GM19468 (cell line): Measurements from ENCODE around the gene TBC1D3B.
"Not testable (repeated sequence)": the region's sequence is repeated elsewhere in the genome, so short reads cannot be mapped to it uniquely, and the experiment has no call there.

Source experiments
- ATAC-seq: cut with Tn5 transposase; IDR thresholded peaks from one replicate; pipeline ENCODE4 v1.9.1; 2021; ENCODE audit warnings: mild to moderate bottlenecking, moderate library complexity, moderate number of reproducible peaks; ENCODE audit not compliant: unreplicated experiment; ENCODE audit errors: extremely low read depth

The TBC1D3B gene

DNA sequence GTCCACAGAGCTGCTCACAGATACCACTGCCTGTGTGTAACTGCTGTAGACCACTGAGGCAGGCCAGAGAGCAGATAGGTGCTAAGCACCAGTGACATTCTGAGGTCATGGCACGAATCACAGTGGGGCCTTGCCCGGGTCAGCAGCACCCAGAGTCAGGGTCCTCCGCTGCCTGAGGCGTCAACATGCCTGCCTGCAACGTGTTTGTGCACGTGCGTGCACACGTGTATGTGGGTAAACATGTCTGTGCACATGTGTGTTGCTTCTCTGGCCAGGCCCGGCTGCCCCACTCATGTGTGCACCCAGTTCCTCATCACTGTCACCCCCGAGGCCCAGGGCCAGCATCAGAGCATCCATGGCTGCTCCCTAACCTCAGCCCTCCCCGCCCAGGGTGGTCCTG is at the start of gene TBC1D3B:
Gene TBC1D3B (minus strand): TSS at position 101 of the 400 bp plus-strand sequence. CDS start 1,586 bp downstream, outside the sequence.
- ATAC-seq = not testable (repeated sequence)

DNA sequence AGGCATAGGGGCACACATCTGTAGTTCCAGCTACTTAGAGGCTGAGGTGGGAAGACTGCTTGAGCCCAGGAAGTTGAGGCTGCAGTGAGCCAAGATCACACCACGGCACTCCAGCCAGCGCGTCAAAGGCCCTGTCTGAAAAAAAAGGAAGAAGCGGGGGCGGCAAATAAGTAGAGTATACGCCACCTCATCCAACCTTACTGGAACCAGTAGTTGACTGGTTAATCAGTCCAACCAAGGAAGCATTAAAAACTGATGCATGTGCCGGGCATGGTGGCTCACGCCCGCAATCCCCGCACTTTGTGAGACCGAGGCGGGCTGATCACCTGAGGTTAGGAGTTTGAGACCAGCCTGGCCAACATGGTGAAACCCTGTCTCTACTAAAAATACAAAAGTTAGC is 46.5 kb upstream of the TBC1D3B start:
- ATAC-seq = not testable (repeated sequence)

DNA sequence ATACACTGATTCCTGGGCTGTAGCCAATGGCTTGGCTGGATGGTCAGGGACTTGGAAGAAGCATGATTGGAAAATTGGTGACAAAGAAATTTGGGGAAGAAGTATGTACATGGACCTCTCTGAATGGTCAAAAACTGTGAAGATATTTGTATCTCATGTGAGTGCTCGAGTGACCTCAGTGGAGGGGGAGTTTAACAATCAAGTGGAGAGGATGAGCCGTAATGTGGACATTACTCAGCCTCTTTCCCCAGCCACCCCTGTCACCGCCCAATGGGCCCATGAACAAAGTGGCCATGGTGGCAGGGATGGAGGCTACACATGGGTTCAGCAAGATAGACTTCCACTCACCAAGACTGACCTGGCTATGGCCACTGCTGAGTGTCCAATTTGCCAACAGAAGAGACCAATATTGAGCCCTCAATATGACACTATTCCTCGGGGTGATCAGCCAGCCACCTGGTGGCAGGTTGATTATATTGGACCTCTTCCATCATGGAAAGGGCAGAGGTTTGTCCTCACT is 45.2 kb upstream of the TBC1D3B start:
- not testable (repeated sequence) for ATAC-seq

DNA sequence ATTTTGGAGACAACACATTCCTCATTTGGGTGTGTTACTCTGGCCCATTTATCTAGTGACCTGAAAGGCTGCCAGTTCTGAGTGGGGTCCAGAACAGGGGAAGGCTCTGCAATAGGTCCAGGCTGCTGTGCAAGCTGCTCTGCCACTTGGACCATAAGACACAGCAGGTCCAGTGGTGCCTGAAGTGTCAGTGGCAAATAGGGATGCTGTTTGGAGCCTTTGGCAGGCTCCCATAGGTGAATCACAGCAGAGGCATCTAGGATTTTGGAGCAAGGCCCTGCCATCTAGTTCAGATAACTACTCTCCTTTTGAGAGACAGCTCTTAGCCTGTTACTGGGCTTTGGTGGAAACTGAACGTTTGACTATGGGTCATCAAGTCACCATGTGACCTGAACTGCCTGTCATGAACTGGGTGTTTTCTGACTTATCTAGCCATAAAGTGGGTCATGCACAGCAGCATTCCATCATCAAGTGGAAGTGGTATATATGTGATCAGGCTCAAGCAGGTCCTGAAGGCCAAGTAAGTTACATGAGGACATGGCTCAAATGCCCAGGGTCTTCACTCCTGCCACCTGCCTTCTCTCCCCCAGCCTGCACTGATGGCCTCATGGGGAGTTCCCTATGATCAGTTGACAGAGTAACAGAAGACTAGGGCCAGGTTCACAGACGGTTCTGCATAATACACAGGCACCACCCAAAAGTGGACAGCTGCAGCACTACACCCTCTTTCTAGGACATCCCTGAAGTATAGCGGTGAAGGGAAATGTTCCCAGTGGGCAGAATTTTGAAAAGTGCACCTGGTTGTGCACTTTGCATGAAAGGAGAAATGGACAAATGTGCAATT is 44.5 kb upstream of the TBC1D3B start:
- ATAC-seq = not testable (repeated sequence)

DNA sequence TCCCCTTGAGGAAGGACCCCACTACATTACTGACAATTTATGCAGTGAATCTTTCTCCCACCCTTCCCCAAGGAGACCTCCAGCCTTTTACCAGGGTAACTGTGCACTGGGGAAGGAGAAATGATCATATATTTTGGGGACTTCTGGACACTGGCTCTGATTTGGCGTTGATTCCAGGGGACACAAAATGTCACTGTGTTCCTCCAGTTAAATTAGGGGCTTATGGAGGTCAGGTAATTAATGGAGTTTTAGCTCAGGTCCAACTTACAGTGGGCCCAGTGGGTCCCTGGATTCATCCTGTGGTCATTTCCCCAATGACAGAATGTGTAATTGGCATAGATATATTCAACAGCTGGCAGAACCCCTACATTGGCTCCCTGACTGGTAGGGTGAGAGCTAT is 43.1 kb upstream of the TBC1D3B start:
- not testable (repeated sequence) for ATAC-seq

DNA sequence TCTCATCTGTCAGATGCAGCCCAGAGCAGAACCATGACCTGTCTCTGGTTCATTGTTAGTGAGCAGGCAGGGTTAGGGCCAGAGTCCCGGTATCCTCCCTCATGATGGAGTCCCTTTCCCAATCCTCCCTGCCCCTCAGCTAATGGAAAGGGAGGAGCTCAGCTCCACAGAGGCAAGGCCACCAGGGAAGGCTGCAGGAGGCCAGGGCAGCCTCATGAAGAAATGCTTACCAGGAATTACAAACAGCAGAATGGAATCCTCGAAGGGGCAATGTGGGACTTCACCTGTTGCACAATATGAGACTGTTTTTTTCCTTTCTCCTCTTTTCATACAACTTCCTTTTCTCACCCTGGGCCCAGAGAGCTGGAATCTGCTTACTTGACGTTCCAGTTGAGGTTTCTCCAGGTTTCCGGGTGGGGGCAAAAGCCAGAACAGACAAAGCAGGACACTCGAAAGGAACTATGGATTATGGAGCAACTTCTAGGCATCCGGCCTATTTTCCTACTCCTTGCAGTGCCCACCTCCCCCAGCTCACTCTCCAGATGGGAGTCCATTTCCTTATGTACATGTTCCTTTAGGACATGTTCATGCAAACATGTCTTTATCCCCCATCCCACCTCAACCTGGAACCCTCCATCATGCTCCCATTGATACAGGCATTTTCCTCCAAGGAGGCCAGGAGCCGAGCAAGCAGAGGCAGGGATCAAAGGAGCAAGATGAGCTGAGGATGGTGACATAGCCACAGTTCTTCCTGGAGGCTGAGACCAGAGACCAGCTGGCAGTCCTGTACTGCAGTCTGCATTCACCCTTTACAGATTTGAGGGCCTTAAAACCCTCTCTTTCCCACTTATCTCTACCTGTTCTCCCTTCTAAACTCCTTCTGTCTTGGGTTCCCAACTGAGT is 39.2 kb upstream of the TBC1D3B start:
- ATAC-seq = not testable (repeated sequence)

DNA sequence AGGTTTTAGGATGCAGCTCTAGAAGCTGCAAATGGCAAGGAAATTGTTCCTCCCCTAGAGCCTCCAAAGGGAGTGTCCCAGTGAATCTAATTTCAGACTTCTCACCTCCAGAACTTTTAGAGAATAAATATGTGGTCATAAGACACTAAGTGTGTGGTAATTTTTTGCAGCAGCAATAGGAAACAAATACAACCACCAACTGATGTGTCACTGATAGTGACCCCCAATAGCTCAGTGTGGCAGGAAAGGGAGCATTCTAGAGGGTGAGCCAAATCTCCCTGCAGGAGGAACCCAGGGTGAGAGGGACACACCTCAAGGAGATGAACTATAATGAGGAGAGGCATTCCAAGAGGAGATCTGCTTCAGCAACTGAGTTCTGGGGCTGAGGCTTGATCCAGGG is 38.5 kb upstream of the TBC1D3B start:
- no peak for ATAC-seq

DNA sequence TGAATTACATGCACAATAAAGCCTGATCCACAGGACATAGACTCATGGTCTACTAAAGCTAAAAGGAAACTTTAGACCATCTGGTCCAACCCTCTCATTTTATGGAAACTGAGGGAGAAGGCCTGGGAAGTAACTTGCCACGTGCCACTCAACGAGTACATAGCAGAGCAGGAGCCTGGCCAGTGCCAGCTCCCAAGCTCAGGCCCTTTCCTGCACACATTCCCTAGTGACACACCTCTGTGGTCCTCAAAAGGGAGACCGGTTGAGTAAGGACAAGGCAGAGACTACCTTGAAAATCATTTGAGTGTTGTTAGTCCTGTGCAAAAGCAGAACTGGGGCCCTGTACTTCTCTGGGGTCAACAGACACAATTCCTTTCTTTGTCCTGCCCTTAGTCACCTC is 37.3 kb upstream of the TBC1D3B start:
- ATAC-seq = no peak

DNA sequence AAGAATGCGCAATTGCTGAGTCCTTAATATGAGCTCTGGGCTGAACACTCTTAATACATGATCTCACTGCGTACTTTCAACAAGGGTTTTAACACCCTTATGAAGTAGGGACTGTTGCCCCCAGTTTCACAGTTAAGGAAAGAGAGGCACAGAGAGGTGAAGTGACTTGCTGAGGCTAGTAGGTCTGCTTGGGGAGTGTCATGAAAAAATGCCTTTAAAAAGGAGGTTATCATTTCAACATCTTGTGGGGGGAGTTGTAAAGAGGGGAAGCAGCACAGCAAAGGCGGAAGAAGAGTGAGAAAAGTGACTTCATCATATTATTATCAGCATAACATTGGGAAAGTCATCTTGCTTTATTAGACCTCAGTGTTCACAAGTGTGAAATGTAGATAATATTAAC is 36.5 kb upstream of the TBC1D3B start:
- no peak for ATAC-seq

DNA sequence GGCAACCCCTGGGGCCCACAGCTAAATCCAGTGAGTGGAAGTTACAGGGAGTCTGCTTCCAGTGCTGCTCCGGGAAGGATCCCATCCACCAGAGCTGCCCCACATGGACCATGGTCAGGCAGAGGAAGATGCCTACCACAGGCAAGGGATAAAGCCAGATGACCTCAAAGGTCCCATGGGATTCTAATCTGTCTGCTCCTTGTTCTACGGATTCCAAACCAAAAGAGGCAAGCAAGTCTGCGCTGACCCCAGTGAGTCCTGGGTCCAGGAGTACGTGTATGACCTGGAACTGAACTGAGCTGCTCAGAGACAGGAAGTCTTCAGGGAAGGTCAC is 35.8 kb upstream of the TBC1D3B start:
- no peak for ATAC-seq

DNA sequence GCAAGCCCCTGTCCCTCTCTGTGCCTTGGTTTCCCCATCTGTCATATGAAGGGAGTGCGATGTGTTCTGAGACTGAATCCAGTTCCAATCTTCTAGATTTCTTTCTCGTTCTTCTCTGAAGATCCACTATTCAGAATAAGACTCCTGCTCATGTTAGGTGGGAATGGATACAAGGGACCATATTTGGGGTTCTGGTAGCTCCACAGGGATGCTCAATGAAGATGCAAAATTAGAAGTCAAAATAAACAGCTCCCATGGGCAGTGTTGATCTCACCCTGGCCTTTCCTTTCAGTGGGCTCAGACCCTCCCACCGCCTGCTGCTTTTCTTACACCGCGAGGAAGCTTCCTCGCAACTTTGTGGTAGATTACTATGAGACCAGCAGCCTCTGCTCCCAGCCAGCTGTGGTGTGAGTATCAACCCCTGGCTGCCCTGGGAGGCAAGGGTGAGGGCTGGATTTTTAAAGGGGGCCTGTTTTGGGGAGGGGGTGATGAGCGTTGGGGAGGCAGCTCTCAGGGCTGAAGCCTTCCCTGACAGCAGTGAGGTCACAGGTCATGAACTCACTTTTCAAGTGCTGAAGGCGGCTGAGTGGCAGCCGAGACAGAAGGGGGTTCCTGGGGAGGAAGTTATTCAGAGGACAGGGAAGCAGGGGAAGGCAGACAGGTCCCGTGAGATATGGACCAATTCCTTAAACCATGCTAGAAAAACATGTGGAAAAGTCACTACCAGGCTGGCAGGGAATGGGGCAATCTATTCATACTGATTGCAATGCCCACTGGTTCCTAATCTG is 35.2 kb upstream of the TBC1D3B start:
- not testable (repeated sequence) for ATAC-seq

DNA sequence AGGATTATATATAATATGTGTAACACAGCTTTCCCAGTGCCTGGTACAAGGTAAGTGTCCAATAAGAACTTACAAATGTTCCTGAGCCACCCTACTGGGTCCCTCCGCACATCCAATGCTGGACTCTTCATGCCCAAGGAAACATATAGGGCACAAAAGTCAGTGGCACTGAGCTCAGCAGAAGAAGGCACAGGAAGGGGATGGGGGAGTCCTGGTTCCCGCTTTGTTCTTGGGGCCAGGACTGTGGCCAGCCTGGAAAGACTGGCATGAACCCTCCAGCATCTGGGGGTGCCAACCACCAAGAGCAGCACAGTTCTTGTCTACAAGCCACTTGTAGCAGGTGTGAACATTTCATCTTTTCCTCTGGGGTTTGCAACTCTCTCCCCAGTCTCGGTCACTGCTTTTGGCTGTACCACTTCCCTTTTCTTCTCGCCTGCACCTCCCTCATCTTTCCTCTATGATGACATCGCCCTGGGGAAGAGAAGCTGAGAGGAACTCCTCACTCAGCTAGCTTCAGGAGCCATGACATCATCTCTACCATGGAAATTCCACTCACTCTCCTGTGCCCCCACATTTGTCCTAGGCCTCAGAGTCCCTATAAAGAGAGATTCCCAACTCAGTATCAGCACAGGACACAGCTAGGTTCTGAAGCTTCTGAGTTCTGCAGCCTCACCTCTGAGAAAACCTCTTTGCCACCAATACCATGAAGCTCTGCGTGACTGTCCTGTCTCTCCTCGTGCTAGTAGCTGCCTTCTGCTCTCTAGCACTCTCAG is 34.2 kb upstream of the TBC1D3B start, which contains the start of gene CCL4L2:
Gene CCL4L2 (plus strand): TSS at position 625 of the 773 bp plus-strand sequence.
- peak; percentile 60 for ATAC-seq

DNA sequence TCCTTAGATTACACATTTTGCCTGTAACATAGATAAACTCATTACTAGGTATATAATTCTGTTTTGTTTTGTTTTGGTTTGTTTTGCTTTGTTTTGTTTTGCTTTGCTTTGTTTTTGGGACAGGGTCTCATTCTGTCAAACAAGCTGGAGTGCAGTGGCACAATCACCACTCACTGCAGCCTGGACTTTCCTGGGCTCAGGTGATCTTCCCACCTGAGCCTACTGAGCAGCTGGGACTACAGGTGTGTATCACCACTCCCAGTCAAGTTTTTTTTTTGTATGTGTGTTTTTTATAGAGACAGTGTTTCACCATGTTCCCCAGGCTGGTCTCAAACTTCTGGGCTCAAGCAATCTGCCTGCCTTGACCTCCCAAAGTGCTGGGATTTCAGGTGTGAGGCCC is 33.1 kb upstream of the TBC1D3B start:
- ATAC-seq = no peak

DNA sequence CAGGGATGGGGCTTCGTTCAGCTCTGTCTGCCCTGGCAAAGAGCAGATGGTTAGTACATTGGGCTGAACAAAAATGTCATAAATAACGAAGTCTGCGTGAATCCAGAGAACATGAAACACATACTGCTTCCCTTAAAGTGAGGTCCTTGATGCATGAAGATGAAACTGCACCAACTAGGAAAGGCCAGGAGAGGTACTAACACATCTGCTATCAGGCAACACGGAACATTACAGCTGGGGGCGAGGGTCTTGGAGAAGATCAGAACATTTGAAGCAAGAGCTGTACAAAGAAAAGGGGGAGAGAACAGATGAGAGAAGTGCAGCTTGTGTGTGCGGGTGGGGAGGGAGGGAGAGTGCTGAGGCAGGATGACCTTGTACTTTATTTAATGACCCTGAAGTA is 30.9 kb upstream of the TBC1D3B start:
- ATAC-seq = not testable (repeated sequence)

DNA sequence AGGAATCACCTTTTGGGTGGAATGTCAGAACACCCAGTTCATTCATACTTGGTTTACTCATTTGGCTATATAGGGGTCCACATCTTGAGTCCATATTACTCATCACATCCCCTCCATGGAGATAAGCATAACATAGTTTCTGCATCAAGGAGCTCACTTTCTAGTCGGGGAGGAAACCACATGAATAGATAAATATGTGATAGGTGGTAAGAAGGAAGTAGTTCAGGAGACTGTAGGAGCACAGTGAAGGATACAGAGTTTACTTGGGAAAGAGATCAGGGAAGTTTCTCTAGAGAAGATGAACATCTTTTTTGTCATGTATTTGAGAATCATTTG is 30.0 kb upstream of the TBC1D3B start:
- not testable (repeated sequence) for ATAC-seq

DNA sequence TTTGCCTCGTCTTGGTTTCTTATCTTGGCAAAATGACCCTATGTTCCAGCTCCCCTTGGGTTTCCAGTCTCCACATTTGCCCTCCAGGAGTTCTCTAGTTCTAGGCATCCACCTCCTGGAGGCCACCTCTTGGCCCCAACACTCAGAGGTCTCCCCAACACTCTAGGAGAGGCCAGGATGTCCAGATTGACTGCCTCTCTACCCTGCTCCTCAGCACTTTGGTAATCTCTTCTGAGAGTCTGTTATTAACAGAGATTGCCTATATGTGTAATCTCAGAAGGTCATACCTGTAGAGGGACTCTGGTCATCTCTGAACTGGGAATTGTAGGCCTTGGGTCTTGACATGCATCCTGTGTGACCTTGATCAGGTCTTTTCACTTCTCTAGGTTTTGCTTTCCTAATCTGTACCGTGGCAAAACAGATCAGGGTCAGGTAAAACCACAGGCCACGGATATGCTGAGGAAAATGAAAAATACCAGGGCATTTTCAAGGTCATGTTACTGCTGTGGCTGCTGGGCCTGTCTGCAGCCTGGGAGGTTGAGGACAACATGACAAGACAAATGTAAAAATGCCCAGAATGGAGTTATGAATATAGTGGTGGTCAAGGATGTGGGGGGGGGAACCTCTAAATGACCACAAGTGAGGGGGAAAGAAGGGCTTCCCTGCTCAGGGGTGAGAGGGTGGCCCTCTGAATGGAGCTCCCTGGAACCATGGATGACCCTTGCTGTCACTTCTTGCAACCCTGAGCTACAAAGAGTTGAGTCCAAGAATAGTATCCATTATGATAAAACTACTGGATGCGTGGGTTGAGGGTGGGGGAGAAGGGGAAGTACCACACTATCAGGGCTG is 29.4 kb upstream of the TBC1D3B start:
- ATAC-seq = no peak

DNA sequence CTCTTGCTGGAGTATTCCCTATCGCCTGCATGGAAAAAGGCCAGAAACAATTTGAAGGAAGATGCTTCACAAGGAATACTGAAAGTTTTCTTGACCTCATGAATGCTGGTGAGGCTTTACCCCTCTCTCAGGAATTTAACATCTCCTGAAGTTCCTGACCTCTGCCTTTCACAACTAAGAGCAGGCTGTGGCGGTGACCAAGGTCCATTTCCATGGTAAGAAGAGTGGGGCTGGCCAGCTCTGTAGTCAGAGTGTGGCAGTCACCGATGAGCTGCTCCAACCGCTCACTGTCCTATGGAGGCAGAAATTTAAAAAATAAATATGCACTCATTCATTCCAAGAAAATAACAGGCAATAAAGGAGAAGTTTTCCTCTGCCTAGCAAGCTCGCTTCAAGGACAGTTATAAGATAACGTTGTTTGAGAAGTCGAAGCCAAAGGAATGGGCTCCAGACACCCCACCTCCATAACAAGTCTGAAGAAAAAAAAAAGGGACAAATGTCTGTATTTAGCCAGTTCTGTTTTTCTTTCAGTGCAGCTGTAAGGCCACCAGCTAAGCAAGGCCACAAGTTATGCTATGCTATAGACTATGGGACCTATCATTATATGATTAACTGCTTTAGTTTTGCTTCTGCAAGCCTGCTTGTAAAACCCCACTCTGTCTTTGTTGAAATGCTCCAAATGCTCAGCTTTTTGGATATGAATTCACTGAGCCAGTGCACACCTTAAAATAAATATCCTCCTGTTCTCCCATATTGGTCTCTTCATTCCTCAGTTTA is 28.5 kb upstream of the TBC1D3B start:
- ATAC-seq = no peak

DNA sequence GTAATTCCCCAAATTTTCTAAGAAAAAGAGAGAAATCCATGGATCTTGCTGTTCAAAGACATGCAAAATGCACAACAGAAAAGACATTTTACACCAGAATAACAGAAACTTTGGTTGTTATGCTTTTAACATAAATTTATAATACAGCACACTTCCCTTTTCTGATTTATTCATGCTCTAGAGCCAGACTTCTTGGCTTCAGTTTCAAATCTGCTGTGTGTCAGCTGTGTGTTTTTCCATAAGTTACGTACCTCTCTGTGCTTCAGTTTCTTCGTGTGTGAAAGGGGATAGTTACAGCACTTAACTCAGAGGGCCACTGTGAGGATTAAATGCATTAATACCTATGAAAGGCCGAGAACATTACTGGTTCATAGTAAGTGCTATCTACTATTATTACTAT is 26.9 kb upstream of the TBC1D3B start:
- ATAC-seq = no peak
